Left kidney (tissue), 2 donors: ENCODE results near the gene CORO2B. TPM values are rescaled to one million over a fixed set of nuclear protein-coding genes. Genes with fewer than 3 reads are reported as not detected.
"Not testable (repeated sequence)": the region's sequence is repeated elsewhere in the genome, so short reads cannot be mapped to it uniquely, and the experiment has no call there.

Experiments
- DNase-seq: peaks from one replicate; pipeline ENCODE4 v3.0.0-alpha.2; 2013
- polyA plus RNA-seq: library from polyadenylated mRNA; unstranded; fragments of 120-200 nt; gene quantifications from one replicate; pipeline ENCODE4 v1.2.1, GENCODE V29; 2013; ENCODE audit not compliant: insufficient read length

CORO2B gene
- polyA plus RNA-seq, 1 donor = 23.0 TPM

DNA sequence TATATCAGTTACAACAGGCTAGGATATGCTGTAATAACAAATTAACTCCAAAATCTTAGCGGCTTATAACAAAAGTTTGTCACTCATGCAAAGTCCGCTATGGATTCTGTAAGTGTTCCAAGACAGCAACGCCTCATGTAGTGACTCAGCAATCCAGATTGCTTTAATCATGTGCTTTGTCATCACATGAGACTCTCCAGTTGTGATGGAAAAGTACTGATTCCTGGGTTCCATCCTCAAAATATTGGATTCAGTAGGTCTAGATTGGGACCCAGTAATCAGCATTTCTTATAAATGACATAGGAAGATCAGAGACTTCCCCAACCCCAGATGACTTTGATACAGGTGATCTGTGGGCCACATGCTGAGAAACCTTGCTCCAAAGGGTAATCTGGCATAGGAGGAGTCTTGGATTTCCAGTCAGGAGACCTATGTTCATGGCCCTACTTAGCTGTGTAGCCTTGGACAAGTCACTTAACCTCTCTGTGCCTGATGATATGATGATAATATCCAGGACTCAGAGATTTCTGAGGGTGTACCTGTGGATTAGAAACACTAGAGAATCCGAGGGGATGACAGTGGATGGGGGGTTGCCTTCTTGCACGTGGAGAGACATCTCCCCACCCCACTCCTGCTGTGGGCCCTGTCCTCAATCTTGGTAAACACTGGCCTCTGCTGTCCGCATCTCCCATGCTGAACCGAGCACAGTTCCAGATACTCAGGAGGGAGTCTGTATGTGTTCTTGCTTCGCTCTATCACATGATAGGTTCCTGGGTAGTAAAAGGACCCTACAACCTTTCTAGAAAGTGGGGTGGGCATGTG lies 65.5 kb downstream of the CORO2B start:
- DNase-seq = no peak

DNA sequence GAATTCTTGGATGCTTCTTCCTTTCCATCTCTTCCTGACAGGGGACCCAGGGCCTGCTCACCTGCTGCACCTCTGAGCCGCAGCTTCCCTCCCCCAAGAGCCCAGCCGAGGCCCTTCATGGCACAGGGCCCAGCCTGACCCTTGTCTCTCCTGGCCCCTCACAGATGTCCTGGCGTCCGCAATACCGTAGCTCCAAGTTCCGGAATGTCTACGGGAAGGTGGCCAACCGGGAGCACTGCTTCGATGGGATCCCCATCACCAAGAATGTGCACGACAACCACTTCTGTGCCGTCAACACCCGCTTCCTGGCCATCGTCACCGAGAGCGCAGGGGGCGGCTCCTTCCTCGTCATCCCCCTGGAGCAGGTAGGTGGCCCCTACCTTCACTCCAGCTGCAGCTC lies 66.2 kb downstream of the CORO2B start:
- no peak for DNase-seq

DNA sequence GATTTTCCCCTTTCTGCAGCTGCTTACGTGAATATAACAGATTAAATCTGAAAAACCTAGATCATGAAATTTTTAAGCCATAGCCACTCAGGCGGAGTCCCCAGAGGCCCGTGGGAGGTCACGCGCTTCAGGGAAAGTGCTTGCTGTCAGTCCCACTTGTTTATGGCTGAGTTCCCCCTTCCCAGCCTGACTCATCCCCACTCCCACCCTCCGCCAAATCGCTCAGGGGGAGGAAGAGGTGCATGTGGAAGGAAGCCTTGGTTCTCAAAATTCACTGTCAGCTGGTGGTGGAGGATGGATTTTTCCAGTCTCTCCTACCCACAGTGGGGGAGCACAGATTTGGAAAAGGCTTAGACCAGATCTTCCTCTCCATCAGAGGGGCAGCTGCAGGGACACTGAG lies 67.4 kb downstream of the CORO2B start:
- DNase-seq = no peak

DNA sequence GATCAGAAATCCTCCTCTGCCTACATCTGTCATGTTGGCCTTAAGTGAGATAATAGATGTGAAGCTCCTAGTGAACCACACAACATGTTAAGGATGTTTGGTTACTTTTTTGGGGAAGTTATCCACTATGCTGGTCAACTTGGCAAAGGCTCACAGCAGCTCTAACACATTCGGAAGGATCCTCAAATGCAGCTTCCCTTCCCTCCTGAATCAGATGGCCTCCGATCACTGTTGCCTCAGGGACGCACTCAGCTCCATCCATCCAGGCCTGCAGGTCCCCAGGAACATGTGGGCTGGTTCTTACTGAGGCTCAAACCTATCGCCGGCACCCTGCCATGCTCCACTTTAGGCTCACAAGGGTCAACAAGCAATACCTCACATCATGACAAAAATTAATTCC lies 67.9 kb downstream of the CORO2B start:
- DNase-seq = no peak

DNA sequence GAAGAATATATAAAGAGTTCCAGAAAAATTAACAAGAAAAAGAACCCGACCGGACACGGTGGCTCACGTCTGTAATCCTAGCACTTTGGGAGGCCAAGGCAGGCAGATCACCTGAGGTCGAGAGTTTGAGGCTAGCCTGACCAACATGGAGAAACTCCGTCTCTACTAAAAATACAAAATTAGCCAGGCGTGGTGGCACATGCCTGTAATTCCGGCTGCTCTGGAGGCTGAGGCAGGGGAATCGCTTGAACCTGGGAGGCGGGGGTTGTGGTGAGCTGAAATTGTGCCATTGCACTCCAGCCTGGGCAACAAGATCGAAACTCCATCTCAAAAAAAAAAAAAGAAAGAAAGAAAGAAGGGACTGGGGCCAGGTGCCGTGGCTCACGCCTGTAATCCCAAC lies 68.6 kb downstream of the CORO2B start:
- not testable (repeated sequence) for DNase-seq

DNA sequence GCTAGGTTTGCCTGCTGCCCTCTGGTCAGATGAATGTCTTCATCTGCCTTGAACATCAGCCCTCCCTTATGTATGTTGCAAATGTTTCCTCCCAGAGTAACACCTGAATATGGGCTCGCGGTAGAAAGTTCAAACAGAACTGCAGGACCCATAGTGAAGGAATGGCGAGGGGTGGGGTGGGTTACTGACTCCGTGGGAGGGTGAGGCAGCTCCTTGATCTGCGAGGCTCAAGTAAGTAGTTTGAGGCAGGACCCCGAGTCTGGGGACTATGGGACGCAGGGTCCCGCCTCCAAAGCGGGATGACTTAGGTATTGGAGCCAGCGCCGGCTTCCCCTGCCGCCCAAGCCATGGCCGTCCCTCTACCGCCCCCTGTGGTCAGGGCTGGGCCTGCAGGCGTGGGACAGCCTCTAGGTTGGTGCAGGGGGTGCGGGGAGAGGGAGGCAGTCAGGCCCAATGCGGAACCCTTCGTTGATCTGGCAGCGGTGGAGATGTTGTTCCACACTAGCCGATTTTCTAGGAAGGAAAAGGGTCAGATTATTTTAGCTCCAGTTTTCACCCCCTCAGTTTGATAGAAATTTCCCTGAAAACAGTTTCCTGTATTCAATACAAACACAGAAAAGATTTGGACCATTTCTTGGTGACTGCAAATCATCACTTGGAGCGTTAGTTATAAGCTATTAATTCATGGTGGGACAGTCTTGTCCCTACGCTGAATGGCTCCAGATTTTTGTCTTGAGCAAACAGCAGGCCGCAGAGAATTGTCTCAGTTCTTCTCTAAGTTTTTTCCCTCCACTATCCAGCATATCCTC lies 72.3 kb downstream of the CORO2B start:
- peak; percentile 46 for DNase-seq

DNA sequence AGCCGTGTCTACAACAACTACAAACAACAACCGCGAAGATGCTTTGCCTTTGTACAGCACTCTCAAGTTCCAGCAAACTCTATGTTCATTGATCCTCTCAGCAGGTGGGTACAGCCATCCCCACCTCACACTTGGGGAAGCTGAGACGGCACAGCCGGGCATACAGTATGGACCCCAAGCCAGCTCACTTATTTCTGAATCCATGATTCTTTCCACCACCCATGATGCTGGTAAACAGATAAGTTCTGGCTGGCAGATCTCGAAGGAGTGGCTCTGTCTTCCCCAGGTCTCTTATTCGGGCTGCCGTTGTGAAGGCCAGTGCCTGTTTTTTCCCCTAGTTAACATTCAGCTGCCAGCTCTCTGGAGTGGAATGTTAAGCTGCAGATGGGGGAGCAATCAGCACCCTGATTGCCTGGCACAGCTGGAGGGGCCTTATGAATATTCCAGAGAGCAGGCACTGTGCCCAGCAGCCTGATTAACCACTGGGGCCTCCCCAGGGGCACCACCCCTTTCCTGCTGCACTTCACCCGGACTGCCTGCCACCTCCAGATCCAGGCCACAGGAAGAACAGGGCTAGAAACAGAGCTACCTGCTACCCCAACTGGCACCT lies 73.2 kb downstream of the CORO2B start:
- DNase-seq = no peak

DNA sequence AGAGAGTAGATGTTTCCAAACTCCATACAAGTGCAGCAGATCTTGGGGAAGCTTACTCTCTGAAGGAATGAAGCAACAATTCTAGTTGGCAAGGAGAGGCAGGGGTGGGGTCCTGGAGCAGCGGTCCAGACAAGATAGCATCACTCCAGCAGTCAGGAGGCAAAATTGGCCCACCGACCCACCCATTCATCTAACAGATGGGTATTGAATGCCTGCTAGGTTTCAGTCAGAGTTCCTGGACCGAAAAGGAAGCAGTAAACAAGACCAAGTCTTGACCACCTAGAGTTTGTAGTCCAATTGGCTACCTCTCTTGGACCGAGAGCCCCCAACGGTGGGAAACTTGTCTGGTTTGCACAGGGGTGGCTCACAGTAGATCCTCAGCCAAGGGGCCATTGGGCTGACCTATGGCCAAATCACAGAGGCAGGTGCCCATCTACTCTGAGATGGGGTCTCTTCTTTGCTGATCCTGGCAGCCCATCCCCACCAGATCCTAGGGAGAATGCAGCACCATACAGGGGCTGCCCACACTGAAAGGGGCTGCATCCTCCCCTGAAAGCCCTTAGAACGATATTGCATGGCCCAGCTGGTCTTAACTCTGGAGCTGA lies 74.3 kb downstream of the CORO2B start:
- no peak for DNase-seq

DNA sequence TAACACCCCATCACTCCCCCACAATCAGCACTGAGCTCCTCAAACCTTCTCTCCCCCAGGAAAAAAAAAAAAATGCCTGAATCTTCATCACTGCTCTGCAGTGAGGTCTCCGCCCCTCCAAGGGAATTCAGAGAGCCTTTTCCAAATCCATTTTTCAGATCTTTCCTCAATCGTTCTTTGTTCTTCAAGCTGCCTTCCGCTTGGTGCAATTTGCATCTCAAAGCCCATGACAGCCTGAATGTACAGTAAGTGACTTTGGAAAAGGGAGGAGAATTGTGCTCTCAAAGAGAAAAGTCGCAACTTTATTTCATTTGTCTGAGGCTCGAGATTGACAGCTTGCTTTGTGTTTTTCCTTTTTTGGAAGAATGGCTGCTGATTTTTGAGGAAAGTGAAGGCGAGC lies 75.0 kb downstream of the CORO2B start:
- no peak for DNase-seq

DNA sequence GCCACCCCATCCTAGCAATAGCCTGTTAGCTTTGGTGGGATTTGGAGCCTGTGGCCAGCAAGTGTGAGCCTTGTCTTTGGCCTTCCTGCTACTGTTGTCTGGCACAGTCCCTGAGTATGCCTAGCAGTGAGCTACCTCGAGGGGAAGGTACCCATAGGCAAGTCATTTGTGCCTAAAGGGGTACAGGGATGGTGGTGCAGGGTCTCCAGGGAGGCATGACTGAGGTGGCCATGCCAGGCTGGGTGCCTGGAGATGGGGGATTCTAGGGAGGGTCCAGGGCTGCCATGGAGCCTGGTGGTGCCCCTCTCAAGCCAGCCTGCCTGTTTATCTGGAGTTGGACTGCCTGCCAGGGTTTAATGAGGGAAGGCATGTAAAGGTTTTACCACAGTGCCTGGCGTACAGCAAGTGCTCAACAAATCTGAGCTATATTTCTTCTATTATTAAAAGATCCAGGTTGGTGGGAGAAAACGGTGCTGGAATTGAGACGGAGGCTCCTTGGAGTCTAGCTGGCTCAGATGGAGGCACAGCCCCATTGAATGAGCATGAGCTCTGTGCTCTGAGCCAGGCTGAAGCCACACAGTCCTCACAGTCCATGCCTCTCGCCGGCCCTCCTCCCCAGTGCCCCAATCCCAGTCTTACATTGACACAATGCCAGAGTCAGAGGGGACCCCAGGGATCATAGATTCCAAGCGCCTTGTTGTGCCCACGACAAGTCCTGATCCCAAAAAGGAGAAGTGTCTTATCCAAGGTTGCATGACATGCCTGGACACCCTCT lies 76.2 kb downstream of the CORO2B start:
- DNase-seq = no peak

DNA sequence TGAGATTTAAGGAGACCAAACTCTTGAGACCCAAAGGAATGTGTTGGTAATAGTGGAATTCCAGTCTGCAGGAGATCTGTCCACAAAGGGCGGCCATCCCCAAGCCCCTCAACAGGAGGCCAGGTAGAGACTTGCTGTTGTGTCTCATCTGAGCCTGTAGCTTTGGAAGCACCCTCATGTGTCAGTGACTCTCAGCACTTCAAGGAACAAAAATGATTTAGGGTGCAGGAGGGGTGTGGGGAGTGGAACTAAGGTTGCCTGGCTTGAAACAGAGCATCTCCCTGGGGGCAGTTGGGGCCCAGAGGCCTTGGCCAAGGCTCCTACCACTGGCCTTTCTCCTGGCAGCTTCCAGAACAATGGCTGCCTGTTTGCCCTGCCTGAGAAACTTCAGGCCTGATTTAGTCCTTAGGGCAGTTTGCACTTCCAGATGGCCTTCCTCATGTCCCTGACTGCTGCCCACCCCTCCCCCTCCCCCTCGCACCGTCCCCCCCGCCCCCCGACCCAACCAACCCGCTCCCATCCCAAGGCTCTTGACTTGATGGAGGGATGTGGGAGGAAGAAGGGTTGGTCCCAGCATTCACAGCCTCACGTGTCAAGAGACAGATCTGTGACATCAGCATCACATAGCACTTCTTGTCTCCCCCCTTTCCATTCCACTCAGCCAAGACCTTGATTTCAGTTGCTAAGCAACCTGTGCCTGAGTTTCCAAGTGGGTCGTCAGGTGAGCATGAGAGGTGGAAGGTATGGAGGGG lies 77.1 kb downstream of the CORO2B start:
- no peak for DNase-seq

DNA sequence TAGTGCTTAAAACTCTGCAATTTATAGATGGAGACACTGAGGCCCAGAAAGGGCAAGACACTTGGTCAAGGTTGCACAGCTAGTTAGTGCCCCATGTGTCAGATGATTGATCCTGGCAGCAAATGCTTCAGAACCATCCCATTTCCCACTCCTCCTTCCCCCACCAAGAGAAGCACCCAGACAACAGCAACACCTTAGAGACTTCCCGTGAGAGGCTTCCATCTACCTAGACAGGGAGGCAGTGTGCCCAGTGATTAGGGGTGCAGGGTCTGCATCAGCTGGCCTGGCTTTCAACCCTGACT lies 77.6 kb downstream of the CORO2B start:
- DNase-seq = no peak

DNA sequence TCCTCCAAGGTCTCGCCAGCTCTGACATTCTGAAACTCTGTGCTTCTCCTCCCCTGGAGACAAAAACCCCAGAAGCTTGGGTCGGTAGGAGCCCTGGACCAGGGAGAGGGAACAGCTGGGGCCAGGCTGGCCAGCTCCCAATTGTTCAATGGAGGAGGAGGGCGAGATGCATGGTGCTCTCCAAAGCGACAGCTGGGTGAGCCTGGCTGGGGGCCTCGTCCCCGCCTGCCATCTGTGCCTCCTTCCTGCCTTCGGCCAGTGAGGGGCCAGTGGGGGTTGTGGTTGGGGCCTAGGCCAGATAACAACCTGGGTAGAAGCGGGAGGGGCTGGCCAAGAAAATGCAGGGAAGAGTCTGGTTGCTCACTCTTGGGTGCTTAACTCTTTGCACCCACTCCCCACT lies 79.4 kb downstream of the CORO2B start:
- no peak for DNase-seq

DNA sequence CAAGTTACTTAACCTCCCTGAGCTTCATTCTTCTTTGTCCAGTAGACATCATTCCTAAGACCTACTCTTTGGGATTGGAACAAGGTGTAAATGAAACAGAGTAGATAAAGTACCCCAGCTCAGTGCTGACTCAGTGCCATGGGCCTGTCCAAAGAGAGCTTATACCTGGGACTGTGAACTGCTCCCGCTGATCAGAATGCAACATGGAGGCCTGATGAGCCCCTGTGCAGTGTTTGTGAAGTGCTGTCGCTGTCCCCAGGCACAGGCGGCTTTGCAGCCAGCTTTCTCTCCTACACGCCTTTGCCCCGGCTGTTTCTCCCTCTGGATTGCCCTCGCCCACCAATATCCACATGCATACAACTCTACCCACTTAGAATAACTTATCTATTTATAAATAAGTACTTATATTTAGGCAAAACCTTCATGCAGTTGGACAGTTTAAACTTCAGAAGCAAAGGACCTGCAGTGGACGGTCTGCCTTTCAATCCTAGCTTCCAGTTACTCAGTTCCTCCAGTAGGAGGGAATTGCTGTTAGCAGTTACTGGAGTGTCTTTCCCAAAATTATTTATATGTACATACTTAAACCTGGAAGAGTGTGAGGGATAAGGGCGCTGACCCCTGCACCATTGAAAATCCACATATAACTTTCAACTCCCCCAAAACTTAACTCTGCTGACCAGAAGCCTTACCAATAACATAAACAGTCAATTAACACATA lies 80.0 kb downstream of the CORO2B start:
- DNase-seq = no peak

DNA sequence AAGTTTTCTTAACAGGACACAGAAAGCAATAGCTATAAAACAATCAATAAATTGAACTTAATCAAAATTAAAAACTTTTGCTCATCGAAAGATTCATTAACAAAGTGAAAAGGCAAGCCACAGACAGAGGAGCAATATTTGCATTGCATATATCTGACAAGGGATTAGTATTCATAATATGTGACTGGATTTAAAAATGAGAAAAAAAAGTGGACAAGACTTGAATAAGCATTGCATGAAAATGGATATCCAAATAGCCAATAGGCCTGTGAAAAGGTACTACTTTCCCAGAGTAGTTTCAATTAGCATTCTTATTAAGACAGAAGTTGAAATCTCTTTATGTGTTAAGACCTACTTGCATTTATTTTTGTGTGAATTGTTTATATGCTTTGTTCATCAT lies 84.7 kb downstream of the CORO2B start:
- no peak for DNase-seq

DNA sequence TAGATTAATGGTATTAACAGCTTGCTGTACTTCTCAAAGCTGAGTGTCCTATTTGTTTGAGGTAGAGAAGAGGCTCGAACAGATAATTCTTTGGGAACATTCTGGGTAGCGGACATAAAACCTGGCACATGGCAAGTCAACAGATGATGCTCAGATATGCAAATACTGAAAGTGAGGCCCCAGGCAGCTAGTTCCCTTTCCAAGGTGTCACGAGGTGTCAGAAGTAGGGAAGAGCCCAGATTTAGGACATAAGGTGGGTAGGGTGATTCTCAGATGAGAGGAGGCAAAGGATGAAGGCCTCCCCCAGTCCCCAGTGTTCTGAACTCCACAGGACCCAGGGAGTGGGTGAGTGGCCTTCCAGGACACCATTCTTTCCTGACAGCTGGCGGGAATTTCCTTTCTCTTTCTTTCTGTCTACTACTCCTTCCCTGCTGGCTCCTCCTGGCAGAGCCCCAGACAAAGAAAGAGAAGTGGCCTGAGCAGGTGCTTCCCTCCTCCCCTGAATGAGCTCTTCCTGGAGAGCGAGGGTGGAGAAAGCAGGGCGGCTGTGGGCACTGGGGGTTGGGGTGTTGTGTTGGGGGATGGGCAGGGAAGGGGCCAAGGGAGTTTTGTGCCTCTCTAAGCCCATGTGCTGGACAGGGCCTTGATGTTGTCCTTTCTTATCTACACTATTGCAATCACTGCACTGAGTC lies 87.5 kb downstream of the CORO2B start:
- no peak for DNase-seq

DNA sequence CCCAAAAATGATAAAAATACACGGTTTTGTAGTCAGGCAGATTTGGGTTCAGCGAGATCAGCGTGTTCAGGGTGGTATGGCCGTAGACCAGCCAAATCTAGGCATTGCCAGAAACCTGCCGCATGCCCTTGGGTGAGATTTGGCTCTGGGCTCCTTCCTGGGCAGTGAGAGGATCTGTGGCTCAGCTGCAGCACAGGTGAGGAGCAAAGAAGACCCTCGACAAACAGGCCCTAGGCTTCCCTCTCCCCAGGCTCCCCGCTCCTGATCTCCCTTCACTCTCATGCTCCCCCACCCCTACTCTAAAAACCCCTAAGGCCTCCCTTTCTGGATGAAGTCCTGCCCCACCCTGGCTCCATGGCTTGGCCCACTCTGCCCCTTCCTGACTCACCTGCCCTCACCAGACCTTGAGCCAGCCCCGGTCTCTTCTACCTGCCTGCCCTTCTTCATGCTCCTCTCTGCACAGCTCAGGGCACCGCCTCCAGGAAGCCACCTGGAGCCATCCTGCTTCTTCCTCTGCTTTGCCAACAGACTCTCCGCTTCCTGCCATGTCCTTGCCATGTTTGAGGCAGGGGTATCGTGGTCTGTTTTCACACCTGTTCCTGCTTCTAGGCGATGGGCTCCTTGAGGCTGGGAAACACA lies 88.1 kb downstream of the CORO2B start:
- DNase-seq = no peak

DNA sequence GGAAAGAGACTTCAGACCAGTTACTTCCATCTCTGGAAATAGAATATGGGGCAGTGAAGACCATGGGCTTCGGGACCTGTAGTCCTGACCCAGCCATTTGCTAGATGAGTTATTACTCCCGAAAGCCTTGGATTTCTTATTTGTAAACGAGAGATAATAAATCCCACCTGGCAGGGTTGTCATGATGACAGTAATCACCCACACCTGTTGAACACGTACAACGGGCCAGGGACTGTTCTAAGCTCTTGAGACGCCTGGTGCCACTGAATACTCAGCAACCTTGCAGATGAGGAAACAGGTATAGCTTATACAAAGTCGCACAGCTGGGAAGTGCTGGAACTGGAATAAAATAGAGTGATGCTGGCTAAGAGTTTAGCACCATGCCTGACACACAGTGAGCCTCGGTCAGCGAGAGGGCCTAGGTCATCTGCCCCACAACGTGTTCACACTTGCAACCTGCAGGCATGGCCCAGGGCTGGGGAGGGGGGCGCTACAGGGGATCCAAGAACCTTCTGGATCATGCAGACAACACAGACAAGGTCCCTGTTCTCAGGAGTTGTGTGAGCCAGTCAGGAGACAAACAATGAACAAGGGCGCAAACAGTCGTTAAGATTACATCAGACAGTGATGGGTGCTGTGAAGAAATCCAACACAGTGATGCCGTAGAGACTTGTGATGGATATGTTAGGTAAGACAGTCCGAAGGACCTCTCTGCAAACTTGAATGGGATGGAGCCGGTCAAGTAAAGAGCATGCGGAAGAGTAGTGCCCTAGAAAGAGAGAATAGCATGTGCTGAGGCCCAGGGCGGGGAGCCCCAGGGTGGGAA lies 89.2 kb downstream of the CORO2B start:
- DNase-seq = no peak
